ENCODE measurements around the gene SOX12.
"Not testable (repeated sequence)": the region's sequence is repeated elsewhere in the genome, so short reads cannot be mapped to it uniquely, and the experiment has no call there.

Gene SOX12

GRCh38 chr20:328975-329695 lies 3.8 kb downstream of the SOX12 start:
- DNase-seq: no peak

GRCh38 chr20:329851-330232 lies 4.5 kb downstream of the SOX12 start:
- DNase-seq: no peak

GRCh38 chr20:330233-331149 lies 5.1 kb downstream of the SOX12 start:
- peak; percentile 69 for DNase-seq

GRCh38 chr20:334578-334977 lies 9.2 kb downstream of the SOX12 start:
- DNase-seq: no peak

GRCh38 chr20:336040-336439 lies 10.7 kb downstream of the SOX12 start:
- DNase-seq: not testable (repeated sequence)

- no peak for DNase-seq
Measured at GRCh38 chr20:341682-342081, 16.3 kb downstream of the SOX12 start.

GRCh38 chr20:343107-343506 lies 17.8 kb downstream of the SOX12 start:
- DNase-seq: no peak

- DNase-seq: no peak
Measured at GRCh38 chr20:346033-346639, 20.8 kb downstream of the SOX12 start.

GRCh38 chr20:346640-347316 lies 21.4 kb downstream of the SOX12 start, which contains the start of gene NRSN2:
NRSN2 (plus strand) TSS chr20:347111; CDS start chr20:349644, 2,533 bp downstream.
- DNase-seq: no peak

- DNase-seq: no peak
Measured at GRCh38 chr20:347317-347639, 21.9 kb downstream of the SOX12 start.

GRCh38 chr20:347640-348484 lies 22.5 kb downstream of the SOX12 start:
- peak; percentile 73 for DNase-seq

GRCh38 chr20:348972-349841 lies 23.9 kb downstream of the SOX12 start:
- DNase-seq: no peak

- DNase-seq: no peak
Measured at GRCh38 chr20:353166-353565, 27.8 kb downstream of the SOX12 start.

- DNase-seq: peak; percentile 80
Measured at GRCh38 chr20:354298-354977, 29.1 kb downstream of the SOX12 start.

- not testable (repeated sequence) for DNase-seq
Measured at GRCh38 chr20:356154-356553, 30.8 kb downstream of the SOX12 start.

- DNase-seq: no peak
Measured at GRCh38 chr20:356745-357144, 31.4 kb downstream of the SOX12 start.

- no peak for DNase-seq
Measured at GRCh38 chr20:358891-359555, 33.7 kb downstream of the SOX12 start.

GRCh38 chr20:361561-361960 lies 36.2 kb downstream of the SOX12 start:
- no peak for DNase-seq

GRCh38 chr20:362271-363254 lies 37.2 kb downstream of the SOX12 start:
- peak; percentile 46 for DNase-seq
